SU-DHL-6 (cell line): Measurements from ENCODE around the gene NECAB2.

Experiments
- H2AFZ ChIP-seq: fragments of 200-600 bp; sonication (generic); 2 replicates; pipeline ENCODE4 v1.6.1; 2014; ENCODE audit warnings: low read depth, mild to moderate bottlenecking, moderate library complexity, mixed read lengths, antibody characterized with exemption, low read length; ENCODE audit not compliant: severe bottlenecking
- H3F3A ChIP-seq: fragments of 200-600 bp; shearing (Covaris generic); 2 replicates; pipeline ENCODE4 v1.6.0; 2016; ENCODE audit warnings: antibody characterized with exemption, mild to moderate bottlenecking; ENCODE audit not compliant: insufficient read depth
- H3K27ac ChIP-seq: fragments of 200-600 bp; sonication (generic); 2 replicates; pipeline ENCODE4 v1.5.1; 2016; ENCODE audit warnings: low read depth, mild to moderate bottlenecking, low read length, moderate library complexity, mixed read lengths
- H3K27me3 ChIP-seq: fragments of 200-600 bp; sonication (generic), shearing (Covaris generic); 2 replicates; pipeline ENCODE4 v1.6.0; 2014; ENCODE audit warnings: mild to moderate bottlenecking, low read length
- H3K36me3 ChIP-seq: fragments of 200-600 bp; sonication (generic); 2 replicates; pipeline ENCODE4 v1.6.1; 2014; ENCODE audit warnings: mild to moderate bottlenecking, low read length, mixed read lengths
- H3K4me2 ChIP-seq: fragments of 300-600, 200-600 bp; shearing (Covaris generic), sonication (generic); 2 replicates; pipeline ENCODE4 v1.6.0; 2014; ENCODE audit warnings: low read length, low read depth, mild to moderate bottlenecking; ENCODE audit not compliant: poor library complexity, severe bottlenecking
- H3K4me3 ChIP-seq: fragments of 200-600 bp; sonication (generic); 2 replicates; pipeline ENCODE4 v1.5.1; 2014; ENCODE audit warnings: antibody characterized with exemption, low read length, mild to moderate bottlenecking, mixed read lengths; ENCODE audit not compliant: insufficient read depth, poor library complexity, severe bottlenecking
- H3K79me2 ChIP-seq: fragments of 200-600 bp; sonication (generic); 2 replicates; pipeline ENCODE4 v1.6.1; 2014; ENCODE audit warnings: mild to moderate bottlenecking, low read length, moderate library complexity; ENCODE audit not compliant: insufficient read depth
- H3K9ac ChIP-seq: fragments of 200-600 bp; sonication (generic); 2 replicates; pipeline ENCODE4 v1.7.0; 2014; ENCODE audit warnings: mild to moderate bottlenecking, low read length
- H3K9me2 ChIP-seq: fragments of 200-600 bp; sonication (generic); replicated peaks from 2 replicates; pipeline ENCODE4 v1.6.1; 2014; ENCODE audit warnings: low read length; ENCODE audit not compliant: insufficient read depth
- H3K9me3 ChIP-seq: fragments of 200-600 bp; sonication (generic); 2 replicates; pipeline ENCODE4 v1.6.1; 2014; ENCODE audit warnings: low read length, mixed read lengths; ENCODE audit not compliant: insufficient read depth
- H4K20me1 ChIP-seq: fragments of 200-600 bp; sonication (generic); 2 replicates; pipeline ENCODE4 v1.6.1; 2014; ENCODE audit warnings: low read depth, mild to moderate bottlenecking, antibody characterized with exemption, low read length, moderate library complexity, mixed read lengths
- EZH2phosphoT487 ChIP-seq: fragments of 200-600 bp; sonication (generic), shearing (Covaris generic); conservative IDR thresholded peaks from 2 replicates; pipeline ENCODE4 v1.6.1; 2018; ENCODE audit warnings: mild to moderate bottlenecking, antibody characterized with exemption, low read length, moderate library complexity, mixed read lengths
- TF ChIP-seq, protein P1 (sequence below): fragments of 200-600 bp; sonication (generic); IDR thresholded peaks from one replicate; pipeline ENCODE4 v1.5.1; 2017; ENCODE audit warnings: antibody characterized with exemption, mild to moderate bottlenecking, low read length, moderate library complexity; ENCODE audit not compliant: insufficient read depth, poor library complexity, severe bottlenecking

The NECAB2 gene

DNA sequence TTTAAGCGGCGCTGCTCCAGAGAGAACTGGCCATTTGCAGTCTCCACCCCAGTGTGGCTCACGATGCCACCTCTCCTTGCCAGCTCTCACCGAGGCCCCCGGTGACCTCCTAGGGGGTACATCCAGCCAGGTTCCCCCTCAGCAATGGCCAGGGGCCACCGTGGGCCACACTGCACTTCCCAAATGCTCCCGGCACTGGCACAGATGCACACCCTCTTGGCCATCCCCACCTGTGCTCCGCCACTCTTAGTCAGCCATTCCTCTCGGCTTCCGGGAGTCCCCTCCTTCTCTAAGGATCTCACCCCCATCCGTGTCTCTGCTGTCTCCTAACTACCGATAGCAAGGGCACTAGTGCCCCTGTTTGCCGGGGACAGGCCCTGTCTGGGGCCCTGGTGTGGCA is 43.4 kb upstream of the NECAB2 start:
- Histone ChIP-seq H3K27ac (no peak overlapping the region), H3K9ac (no peak overlapping the region), H4K20me1 (no peaks in the 10 kb centered on the region), H3K79me2 (no peaks in the 10 kb centered on the region), H3K9me3 (no peaks in the 10 kb centered on the region), H3F3A (no peaks in the 10 kb centered on the region), H2AFZ (no peak overlapping the region), H3K4me2 (no peak overlapping the region), H3K36me3 (no peaks in the 10 kb centered on the region), H3K27me3 (no peaks in the 10 kb centered on the region), H3K9me2 (no peaks in the 10 kb centered on the region), H3K4me3 (no peak overlapping the region)
- TF ChIP-seq, protein P1, sequence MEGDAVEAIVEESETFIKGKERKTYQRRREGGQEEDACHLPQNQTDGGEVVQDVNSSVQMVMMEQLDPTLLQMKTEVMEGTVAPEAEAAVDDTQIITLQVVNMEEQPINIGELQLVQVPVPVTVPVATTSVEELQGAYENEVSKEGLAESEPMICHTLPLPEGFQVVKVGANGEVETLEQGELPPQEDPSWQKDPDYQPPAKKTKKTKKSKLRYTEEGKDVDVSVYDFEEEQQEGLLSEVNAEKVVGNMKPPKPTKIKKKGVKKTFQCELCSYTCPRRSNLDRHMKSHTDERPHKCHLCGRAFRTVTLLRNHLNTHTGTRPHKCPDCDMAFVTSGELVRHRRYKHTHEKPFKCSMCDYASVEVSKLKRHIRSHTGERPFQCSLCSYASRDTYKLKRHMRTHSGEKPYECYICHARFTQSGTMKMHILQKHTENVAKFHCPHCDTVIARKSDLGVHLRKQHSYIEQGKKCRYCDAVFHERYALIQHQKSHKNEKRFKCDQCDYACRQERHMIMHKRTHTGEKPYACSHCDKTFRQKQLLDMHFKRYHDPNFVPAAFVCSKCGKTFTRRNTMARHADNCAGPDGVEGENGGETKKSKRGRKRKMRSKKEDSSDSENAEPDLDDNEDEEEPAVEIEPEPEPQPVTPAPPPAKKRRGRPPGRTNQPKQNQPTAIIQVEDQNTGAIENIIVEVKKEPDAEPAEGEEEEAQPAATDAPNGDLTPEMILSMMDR, result no peak
- TF ChIP-seq EZH2phosphoT487, result no peak

DNA sequence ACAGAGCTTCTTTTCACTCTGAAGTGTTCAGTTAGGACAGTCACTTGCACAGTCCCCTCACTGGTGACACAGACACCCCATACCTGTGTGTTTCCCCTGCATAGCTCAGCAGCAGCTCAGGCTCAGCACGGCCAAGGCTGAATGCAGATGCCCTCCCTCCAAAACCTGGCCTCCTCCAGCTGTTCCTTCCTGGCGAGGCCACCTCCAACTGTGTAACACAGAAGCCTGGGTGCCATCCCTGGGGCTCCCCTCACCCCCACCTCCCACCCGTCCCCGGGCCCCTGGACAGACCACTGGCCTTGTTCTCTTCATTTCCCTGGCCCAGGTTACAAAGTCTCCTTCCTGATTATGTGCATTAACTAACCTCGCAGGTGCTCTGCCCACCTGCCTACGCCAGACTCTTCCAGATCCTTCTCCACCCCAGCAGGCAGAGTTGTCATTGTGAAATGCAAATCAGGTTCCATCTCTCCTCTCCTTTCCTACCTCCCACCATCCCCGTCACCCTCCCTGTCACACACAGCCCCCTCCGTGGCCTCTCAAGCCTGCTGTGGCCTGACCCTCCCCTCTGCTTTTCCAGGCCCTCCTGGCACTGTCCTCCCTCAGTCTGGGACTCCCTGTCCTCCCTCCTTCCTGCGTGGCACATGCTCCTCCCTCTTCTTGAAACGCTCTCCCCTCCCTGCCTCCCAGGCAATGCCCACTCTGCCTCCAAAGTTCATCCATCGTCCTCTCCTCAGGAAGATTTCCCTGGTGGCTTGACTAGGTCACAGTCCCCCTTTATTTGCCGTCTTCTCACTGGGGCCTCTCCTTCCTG is 42.7 kb upstream of the NECAB2 start:
- Histone ChIP-seq H3K79me2 (no peaks in the 10 kb centered on the region), H3F3A (no peaks in the 10 kb centered on the region), H3K27ac (no peak overlapping the region), H2AFZ (no peak overlapping the region), H3K36me3 (no peaks in the 10 kb centered on the region), H3K9me3 (no peaks in the 10 kb centered on the region), H3K9me2 (no peaks in the 10 kb centered on the region), H3K4me3 (no peak overlapping the region), H3K9ac (no peak overlapping the region), H3K27me3 (no peaks in the 10 kb centered on the region), H3K4me2 (no peak overlapping the region), H4K20me1 (no peaks in the 10 kb centered on the region)
- TF ChIP-seq, protein P1, result no peak

DNA sequence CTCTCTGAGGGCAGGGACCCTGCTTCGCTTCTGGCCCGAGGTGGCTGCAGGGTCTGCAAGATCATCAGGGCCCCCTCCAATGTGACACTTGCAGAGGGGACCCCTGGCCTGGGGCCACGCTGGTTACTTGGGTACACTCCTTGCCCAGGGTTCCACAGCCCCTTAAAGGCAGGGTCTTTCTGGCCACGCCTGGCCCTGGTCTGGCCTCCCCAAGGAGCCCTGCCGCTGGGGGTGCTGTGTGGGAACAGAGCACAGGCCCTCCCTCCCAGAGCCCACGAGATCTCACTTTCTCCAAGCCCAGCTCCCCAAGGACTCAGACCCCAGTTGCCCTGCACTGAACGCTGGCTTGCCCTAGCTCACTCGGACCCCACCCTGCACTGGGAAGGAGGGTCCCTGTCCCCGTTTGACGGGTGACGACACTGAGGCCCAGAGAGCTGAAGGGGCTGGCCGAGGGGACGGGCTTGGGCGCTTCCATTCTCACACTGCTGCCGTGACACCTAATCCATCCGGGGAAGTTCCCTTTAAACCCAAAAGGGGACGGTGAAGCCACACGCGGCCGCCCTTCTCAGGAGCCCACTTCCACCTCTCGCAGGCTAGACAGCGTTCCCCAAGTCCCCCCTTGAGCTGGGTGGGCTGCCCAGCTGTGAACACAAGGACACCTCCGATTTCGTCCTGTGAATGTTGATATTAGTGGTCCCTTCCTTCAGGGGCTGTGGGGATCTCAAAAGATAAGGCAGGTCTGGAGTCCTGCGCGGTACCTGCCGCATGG is 41.9 kb upstream of the NECAB2 start:
- Histone ChIP-seq H3K36me3 (no peaks in the 10 kb centered on the region), H3K9me2 (no peaks in the 10 kb centered on the region), H3K4me3 (no peak overlapping the region), H3K4me2 (no peak overlapping the region), H2AFZ (no peak overlapping the region), H4K20me1 (no peaks in the 10 kb centered on the region), H3K9me3 (no peaks in the 10 kb centered on the region), H3K27ac (no peak overlapping the region), H3K27me3 (no peaks in the 10 kb centered on the region), H3F3A (no peaks in the 10 kb centered on the region), H3K79me2 (no peaks in the 10 kb centered on the region), H3K9ac (no peak overlapping the region)
- TF ChIP-seq, protein P1, result no peak
- TF ChIP-seq EZH2phosphoT487, result no peak
